Measurements from ENCODE around the gene WBP2NL.
A peak's percentile ranks its signal among the peaks of the same experiment; 100 is the strongest.

GRCh38 chr22:41957941-41958556, 40.5 kb upstream of the WBP2NL start:
- TF ChIP-seq CTCF (IDR thresholded peaks at IDR 0.05) (peak in 1 of 4 experiments; percentile 2), EP300 (IDR thresholded peaks at IDR 0.05) (no peak), POLR2AphosphoS5 (IDR thresholded peaks at IDR 0.05) (no peak)

Measured in gastroesophageal sphincter (tissue), 3 donors.